Measurements from ENCODE around the gene FAM120A.

GRCh38 chr9:93513606-93514005, 62.1 kb downstream of the FAM120A start:
- no peak for TF ChIP-seq CTCF (IDR thresholded peaks at IDR 0.05)
- no peak for TF ChIP-seq POLR2A (IDR thresholded peaks at IDR 0.05)

All from adrenal gland (tissue), 5 donors.